MM.1S (cell line): ENCODE results near the gene TMEM69.
A peak's percentile ranks its signal among the peaks of the same experiment; 100 is the strongest.

Experiments used
- CTCF ChIP-seq: fragments of 300-600 bp; sonication (generic); IDR thresholded peaks from 2 replicates; pipeline ENCODE4 v1.5.1; 2016; ENCODE audit warnings: antibody characterized with exemption, low read length, mixed read lengths
- EZH2 ChIP-seq: fragments of 300-600 bp; sonication (generic); optimal IDR thresholded peaks from 2 replicates; pipeline ENCODE3; 2017; ENCODE audit warnings: low read depth, mild to moderate bottlenecking, antibody characterized with exemption, low read length, mixed read lengths

- TF ChIP-seq CTCF (peak; percentile 52), EZH2 (no peak)
These were observed 2.0 kb upstream of the TMEM69 start for GRCh38 chr1:45686015-45686287.
